Adrenal gland (tissue), 5 donors: Measurements from ENCODE around the gene PLCH2.

Experiments
- POLR2A ChIP-seq, 2 donors: fragments of 450-650 bp; IDR thresholded peaks; one replicate each; pipeline ENCODE4 v1.6.1; 2017; ENCODE audit warnings: antibody characterized with exemption in 2 of 2, mild to moderate bottlenecking in 2 of 2, moderate library complexity in 1 of 2
- TF ChIP-seq, protein P1 (sequence below), 6 experiments: fragments of 450-650 bp in 4 of 6; fragments of 200-600 bp in 2 of 6; sonication (generic) in 1 of 6; IDR thresholded peaks; 1 replicate in 5 of 6; 2 replicates in 1 of 6; pipeline versions ENCODE4 v1.5.1 to v1.8.0; 2016 to 2021; ENCODE audit warnings: antibody characterized with exemption in 6 of 6, mild to moderate bottlenecking in 2 of 6, moderate library complexity in 1 of 6
- donor health status: DM: no; HTN: no; CAD: no.

GRCh38 chr1:2538872-2539271, 62.8 kb downstream of the PLCH2 start:
- no peak for TF ChIP-seq POLR2A (IDR thresholded peaks at IDR 0.05)
- TF ChIP-seq, protein P1, sequence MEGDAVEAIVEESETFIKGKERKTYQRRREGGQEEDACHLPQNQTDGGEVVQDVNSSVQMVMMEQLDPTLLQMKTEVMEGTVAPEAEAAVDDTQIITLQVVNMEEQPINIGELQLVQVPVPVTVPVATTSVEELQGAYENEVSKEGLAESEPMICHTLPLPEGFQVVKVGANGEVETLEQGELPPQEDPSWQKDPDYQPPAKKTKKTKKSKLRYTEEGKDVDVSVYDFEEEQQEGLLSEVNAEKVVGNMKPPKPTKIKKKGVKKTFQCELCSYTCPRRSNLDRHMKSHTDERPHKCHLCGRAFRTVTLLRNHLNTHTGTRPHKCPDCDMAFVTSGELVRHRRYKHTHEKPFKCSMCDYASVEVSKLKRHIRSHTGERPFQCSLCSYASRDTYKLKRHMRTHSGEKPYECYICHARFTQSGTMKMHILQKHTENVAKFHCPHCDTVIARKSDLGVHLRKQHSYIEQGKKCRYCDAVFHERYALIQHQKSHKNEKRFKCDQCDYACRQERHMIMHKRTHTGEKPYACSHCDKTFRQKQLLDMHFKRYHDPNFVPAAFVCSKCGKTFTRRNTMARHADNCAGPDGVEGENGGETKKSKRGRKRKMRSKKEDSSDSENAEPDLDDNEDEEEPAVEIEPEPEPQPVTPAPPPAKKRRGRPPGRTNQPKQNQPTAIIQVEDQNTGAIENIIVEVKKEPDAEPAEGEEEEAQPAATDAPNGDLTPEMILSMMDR (IDR thresholded peaks at IDR 0.05) = no peak
